ENCODE results near the gene PIP5K1C.
"Not testable (repeated sequence)": the region's sequence is repeated elsewhere in the genome, so short reads cannot be mapped to it uniquely, and the experiment has no call there.

The PIP5K1C gene

GRCh38 chr19:3648037-3648905 is 52.0 kb downstream of the PIP5K1C start:
- TF ChIP-seq ZNF274 (IDR thresholded peaks at IDR 0.05; ENCODE audit: low read depth, low read length), result no peak

DNA sequence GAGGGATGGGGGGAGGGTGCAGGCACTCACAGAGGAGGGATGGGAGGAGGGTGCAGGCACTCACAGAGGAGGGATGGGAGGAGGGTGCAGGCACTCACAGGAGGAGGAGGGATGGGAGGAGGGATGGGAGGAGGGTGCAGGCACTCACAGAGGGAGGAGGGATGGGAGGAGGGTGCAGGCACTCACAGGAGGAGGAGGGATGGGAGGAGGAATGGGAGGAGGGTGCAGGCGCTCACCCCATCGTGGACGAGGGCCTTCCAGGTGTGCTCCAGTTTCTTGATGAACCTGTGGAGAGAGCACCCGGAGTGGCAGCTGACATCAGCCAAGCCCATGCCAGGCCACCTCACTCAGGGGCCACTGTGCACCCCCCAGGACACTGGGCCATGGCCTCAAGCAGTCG is 53.2 kb downstream of the PIP5K1C start:
- not testable (repeated sequence) for H3K4me3 ChIP-seq (ENCODE audit: low read length)

More at GRCh38 chr19:3648037-3648905, 52.0 kb downstream of the PIP5K1C start:
- no peak overlapping the region for H3K4me3 ChIP-seq (ENCODE audit: low read length)

- TF ChIP-seq ZNF274 (IDR thresholded peaks at IDR 0.05; ENCODE audit: low read depth, low read length), result no peak
- no peak overlapping the region for H3K4me3 ChIP-seq (ENCODE audit: low read length)
These were observed 53.8 kb downstream of the PIP5K1C start for GRCh38 chr19:3646336-3647092.

DNA sequence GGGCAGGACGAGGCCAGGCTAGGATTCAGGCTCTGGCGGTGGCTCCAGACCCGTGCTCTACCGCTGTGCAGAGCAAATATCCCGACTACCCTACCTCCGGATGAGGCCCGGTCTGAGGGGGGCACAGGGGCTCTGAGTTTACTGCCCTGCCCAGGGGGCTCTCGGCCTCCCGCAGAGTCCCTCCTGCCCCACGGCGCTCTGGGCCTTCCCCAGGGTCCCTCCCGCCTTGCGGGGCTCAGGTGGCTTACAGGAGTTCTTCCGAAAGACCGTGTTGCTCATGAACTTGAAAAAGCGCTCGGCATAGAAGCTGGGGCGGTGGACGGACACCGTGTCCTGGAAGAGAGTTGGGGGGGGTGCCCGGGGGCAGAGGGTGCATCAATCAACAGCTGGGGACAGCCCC is 54.5 kb downstream of the PIP5K1C start:
- H3K4me3 ChIP-seq (ENCODE audit: low read length), result no peak overlapping the region
- TF ChIP-seq ZNF274 (IDR thresholded peaks at IDR 0.05; ENCODE audit: low read depth, low read length), result no peak

DNA sequence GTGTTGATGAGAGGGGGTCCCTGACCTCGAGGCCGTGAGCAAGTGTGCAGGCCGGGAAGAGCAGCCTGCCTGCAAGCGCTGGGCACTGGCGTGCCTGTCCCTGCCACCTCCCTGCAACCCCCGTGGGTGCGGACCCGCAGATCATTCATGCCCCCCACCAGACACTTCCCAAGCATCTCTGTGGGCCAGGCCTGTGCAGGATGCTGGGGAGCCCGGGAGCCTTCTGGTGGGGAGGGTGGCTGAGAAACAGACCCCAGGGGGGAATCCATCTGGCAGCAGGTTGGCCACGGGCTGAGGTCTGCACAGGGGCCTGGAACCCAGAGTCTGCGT is 55.2 kb downstream of the PIP5K1C start:
- TF ChIP-seq ZNF274 (IDR thresholded peaks at IDR 0.05; ENCODE audit: low read depth, low read length), result no peak
- H3K4me3 ChIP-seq (ENCODE audit: low read length), result no peak overlapping the region

- no peak for TF ChIP-seq ZNF274 (IDR thresholded peaks at IDR 0.05; ENCODE audit: low read depth, low read length)
- H3K4me3 ChIP-seq (ENCODE audit: low read length), result no peak overlapping the region
These were observed 55.8 kb downstream of the PIP5K1C start for GRCh38 chr19:3644351-3645066.

- TF ChIP-seq ZNF274 (IDR thresholded peaks at IDR 0.05; ENCODE audit: low read depth, low read length), result no peak
- no peak overlapping the region for H3K4me3 ChIP-seq (ENCODE audit: low read length)
These were observed 56.5 kb downstream of the PIP5K1C start for GRCh38 chr19:3643674-3644313.

- H3K4me3 ChIP-seq (ENCODE audit: low read length), result no peak overlapping the region
- TF ChIP-seq ZNF274 (IDR thresholded peaks at IDR 0.05; ENCODE audit: low read depth, low read length), result no peak
These were observed 57.1 kb downstream of the PIP5K1C start for GRCh38 chr19:3642987-3643673.

DNA sequence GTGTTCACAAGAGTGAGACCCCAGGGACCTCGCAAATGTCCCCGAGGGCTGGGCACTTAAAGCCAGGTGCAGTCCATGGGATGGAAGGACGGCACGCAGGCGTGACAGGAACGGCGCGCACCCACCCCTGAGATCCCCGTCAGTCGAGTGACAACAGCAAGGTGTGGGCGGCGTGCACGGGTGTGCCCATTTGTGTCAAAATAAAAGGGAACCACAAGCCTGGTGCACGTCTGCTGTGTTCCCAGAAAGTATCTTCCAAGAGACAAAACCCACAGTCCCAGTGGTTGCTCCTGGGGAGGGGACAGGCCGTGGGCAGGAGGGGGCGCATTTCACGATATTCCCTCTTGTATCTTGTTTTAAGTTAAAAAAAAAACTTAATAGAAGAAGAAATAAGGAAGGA is 58.0 kb downstream of the PIP5K1C start:
- H3K4me3 ChIP-seq (ENCODE audit: low read length), result no peak overlapping the region
- TF ChIP-seq ZNF274 (IDR thresholded peaks at IDR 0.05; ENCODE audit: low read depth, low read length), result no peak

DNA sequence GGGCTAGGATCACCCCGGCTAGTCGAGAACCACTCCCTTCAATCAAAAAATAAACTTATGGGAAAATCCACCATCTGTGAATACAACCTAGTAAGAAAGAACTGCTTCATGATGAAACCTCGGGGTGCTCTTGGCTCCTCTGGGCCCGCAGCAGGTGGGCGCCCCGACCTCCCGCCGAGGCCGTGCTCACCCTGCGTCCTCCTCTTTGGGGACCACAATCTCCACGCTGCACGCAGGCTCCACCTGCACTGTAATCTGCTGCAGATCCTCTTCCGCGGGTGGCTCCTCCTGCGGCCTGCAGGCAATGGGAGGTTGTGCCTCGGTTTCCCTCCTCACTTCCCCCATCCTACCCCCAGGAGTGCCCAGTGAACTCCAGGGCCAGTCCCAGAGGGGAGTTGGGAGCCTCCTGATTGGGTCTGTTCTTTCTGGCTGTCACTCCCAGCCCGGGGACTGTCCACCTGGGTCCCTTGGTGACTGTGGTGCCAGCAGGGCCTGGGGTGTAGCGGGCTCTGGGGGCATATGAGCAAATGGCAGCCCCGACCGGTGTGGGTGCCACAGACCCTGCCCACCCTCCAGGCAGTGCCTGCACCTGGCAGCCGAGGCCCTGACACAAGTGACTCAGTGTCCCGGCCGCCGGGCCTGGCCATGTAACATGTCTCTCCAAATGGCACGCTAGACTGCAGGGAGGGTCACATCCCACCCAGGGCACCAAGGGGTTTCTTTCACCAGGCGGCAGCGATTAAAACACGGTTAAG is 58.6 kb downstream of the PIP5K1C start:
- no peak overlapping the region for H3K4me3 ChIP-seq (ENCODE audit: low read length)

GRCh38 chr19:3639479-3639878 is 60.8 kb downstream of the PIP5K1C start:
- no peak overlapping the region for H3K4me3 ChIP-seq (ENCODE audit: low read length)
- TF ChIP-seq ZNF274 (IDR thresholded peaks at IDR 0.05; ENCODE audit: low read depth, low read length), result no peak

More for the DNA sequence above, 58.6 kb downstream of the PIP5K1C start:
- TF ChIP-seq ZNF274 (IDR thresholded peaks at IDR 0.05; ENCODE audit: low read depth, low read length), result no peak

DNA sequence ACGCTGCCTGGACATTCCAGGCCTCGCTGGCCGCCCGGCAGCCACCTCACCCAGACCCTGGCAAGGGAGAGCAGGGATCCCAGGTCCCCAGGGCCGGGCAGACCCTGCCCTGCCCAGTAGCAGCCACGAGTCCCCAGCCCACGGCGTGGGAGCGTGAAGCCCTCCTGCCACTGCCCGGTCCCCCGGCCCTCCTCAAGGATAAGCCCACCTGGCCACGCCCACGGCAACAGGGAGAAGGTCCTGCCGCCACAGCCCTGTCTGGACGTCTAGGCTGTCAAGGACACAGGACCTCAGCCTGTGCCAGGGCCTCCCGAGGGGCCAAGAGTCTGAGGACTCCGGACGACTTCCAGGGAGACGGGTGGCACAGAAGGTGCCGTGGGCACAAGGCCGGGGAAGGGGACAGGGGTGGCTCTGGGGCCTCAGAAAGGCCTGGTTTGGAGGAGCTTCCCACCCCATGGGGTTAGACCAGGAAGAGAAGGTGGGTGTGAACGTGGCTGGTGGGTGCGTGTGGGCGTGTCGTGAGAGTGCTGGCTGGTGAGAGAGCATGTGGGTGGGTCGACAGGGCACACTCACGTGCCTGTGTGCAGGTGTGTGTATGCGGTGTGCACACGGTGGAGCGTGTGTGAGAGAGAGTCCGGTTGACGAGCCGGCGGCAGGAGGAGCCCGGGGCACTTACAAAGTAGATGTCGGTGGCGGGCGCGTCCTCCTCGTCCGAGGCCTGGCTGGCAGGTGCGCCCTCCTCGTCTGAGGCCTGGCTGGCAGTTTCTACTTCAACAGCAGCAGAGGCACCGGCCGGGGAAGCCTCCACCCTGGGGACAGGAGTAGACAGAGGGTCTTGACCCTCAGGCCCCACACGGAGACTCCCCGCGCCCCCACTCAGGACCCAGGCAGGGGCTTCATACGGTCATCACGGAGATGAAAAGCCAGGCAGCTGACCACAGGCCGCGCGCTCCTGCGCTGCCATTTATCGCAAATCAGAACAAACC is 61.8 kb downstream of the PIP5K1C start:
- H3K4me3 ChIP-seq (ENCODE audit: low read length), result no peak overlapping the region
- no peak for TF ChIP-seq ZNF274 (IDR thresholded peaks at IDR 0.05; ENCODE audit: low read depth, low read length)

Data from GM08714 (cell line).